GM23248 (cell line): Measurements from ENCODE around the gene DAND5.

Experiments
- EZH2 ChIP-seq: fragments of 200-600 bp; sonication (generic); IDR thresholded peaks from 2 replicates; pipeline ENCODE4 v1.6.1; 2018; ENCODE audit warnings: antibody characterized with exemption, mild to moderate bottlenecking; ENCODE audit not compliant: insufficient read depth, poor library complexity, severe bottlenecking
- EZH2phosphoT487 ChIP-seq: fragments of 200-600 bp; sonication (generic); IDR thresholded peaks from 2 replicates; pipeline ENCODE4 v1.6.1; 2018; ENCODE audit warnings: antibody characterized with exemption, moderate library complexity, mild to moderate bottlenecking, low read depth; ENCODE audit not compliant: insufficient read depth

- TF ChIP-seq EZH2phosphoT487: no peak
- TF ChIP-seq EZH2: no peak
Observed at GRCh38 chr19:13010038-13010991, 40.9 kb downstream of the DAND5 start.
